PC-9 (cell line): ENCODE measurements around the gene RLN2.
"Not testable (repeated sequence)": the region's sequence is repeated elsewhere in the genome, so short reads cannot be mapped to it uniquely, and the experiment has no call there.

Experiments
- CTCF ChIP-seq: fragments of 200-600 bp; sonication (generic); conservative IDR thresholded peaks from 2 replicates; pipeline ENCODE4 v1.6.1; 2017; ENCODE audit warnings: mixed run types, antibody characterized with exemption, mild to moderate bottlenecking, moderate library complexity
- EZH2 ChIP-seq: fragments of 200-600 bp; sonication (generic); IDR thresholded peaks from 2 replicates; pipeline ENCODE4 v1.8.0; 2017; ENCODE audit warnings: antibody characterized with exemption, low read depth

- not testable (repeated sequence) for TF ChIP-seq EZH2, CTCF
Measured at GRCh38 chr9:5331276-5331675, 26.8 kb upstream of the RLN2 start.
